Right atrium auricular region (tissue), 2 donors: ENCODE results near the gene IGSF21. TPM values are rescaled to one million over a fixed set of nuclear protein-coding genes. Genes with fewer than 3 reads are reported as not detected.

Experiments used
- DNase-seq: peaks from one replicate; pipeline ENCODE4 v3.0.0-alpha.2; 2019; ENCODE audit warnings: low spot score
- H3K27ac ChIP-seq, 2 donors: fragments of 200-600 bp; sonication (generic); 1 replicate in 1 of 2; 2 replicates in 1 of 2; pipeline ENCODE4 v1.5.1; 2016 to 2019
- H3K27me3 ChIP-seq, 2 donors: fragments of 200-600 bp; sonication (generic); one replicate each; pipeline versions ENCODE4 v1.5.1 to v1.6.0; 2017 to 2019
- H3K36me3 ChIP-seq: fragments of 200-600 bp; sonication (generic); one replicate; pipeline ENCODE4 v1.5.1; 2016
- H3K4me1 ChIP-seq, 2 donors: fragments of 200-600 bp; sonication (generic); one replicate each; pipeline versions ENCODE4 v1.5.1 to v1.6.0; 2017 to 2019
- H3K4me3 ChIP-seq, 2 donors: fragments of 200-600 bp; sonication (generic); 1 replicate in 1 of 2; 2 replicates in 1 of 2; pipeline ENCODE4 v1.5.1; 2017 to 2019; ENCODE audit warnings: mild to moderate bottlenecking in 1 of 2, moderate library complexity in 1 of 2
- H3K9me3 ChIP-seq, 2 donors: fragments of 200-600 bp; sonication (generic); one replicate each; pipeline ENCODE4 v1.5.1; 2019
- total RNA-seq, 2 donors: library from RNA; depleted of rRNA; stranded (reverse); fragments of >200 nt; gene quantifications; one replicate each; pipeline ENCODE4 v1.1.0, GENCODE V29; 2016
- TF ChIP-seq, protein P1 (sequence below), 2 donors: fragments of 200-600 bp; sonication (generic); IDR thresholded peaks; one replicate each; pipeline ENCODE4 v1.5.1; 2019; ENCODE audit warnings: antibody characterized with exemption in 2 of 2

IGSF21 gene
- total RNA-seq, 2 donors from 2014 or later: 1.8 to 6.0 TPM

DNA sequence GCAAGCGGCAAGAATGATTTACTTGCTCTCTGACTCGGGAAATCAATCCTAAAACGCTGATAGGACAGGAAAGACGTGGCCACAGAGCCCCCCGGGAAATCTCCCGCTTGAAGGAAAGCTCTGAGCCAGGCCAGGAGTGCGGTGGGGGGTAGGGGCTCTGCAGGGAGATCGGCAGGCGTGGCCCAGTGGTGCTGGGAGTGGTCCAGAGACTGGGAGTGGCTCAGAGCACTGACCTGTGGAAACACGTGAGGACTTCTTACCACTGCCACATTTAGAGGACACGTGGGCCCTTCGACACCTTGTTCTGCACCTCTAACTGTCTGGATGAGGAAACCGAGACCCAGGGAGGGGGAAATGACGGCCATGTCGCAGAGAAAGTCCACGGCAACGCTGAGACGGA is 243.1 kb downstream of the IGSF21 start:
- Histone ChIP-seq H3K4me3 (no peak overlapping the region), H3K4me1 (no peaks in the 10 kb centered on the region), H3K9me3 (no peaks in the 10 kb centered on the region), H3K36me3 (no peaks in the 10 kb centered on the region), H3K27ac (no peak overlapping the region), H3K27me3 (no peaks in the 10 kb centered on the region)
- no peak for DNase-seq
- TF ChIP-seq, protein P1, sequence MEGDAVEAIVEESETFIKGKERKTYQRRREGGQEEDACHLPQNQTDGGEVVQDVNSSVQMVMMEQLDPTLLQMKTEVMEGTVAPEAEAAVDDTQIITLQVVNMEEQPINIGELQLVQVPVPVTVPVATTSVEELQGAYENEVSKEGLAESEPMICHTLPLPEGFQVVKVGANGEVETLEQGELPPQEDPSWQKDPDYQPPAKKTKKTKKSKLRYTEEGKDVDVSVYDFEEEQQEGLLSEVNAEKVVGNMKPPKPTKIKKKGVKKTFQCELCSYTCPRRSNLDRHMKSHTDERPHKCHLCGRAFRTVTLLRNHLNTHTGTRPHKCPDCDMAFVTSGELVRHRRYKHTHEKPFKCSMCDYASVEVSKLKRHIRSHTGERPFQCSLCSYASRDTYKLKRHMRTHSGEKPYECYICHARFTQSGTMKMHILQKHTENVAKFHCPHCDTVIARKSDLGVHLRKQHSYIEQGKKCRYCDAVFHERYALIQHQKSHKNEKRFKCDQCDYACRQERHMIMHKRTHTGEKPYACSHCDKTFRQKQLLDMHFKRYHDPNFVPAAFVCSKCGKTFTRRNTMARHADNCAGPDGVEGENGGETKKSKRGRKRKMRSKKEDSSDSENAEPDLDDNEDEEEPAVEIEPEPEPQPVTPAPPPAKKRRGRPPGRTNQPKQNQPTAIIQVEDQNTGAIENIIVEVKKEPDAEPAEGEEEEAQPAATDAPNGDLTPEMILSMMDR (IDR thresholded peaks at IDR 0.05): no peak

GRCh38 chr1:18351735-18352134 is 244.1 kb downstream of the IGSF21 start:
- Histone ChIP-seq H3K27me3 (no peaks in the 10 kb centered on the region), H3K4me1 (no peaks in the 10 kb centered on the region), H3K9me3 (no peaks in the 10 kb centered on the region), H3K36me3 (no peaks in the 10 kb centered on the region), H3K4me3 (no peak overlapping the region), H3K27ac (no peak overlapping the region)
- TF ChIP-seq, protein P1 (IDR thresholded peaks at IDR 0.05): no peak
- DNase-seq: no peak

DNA sequence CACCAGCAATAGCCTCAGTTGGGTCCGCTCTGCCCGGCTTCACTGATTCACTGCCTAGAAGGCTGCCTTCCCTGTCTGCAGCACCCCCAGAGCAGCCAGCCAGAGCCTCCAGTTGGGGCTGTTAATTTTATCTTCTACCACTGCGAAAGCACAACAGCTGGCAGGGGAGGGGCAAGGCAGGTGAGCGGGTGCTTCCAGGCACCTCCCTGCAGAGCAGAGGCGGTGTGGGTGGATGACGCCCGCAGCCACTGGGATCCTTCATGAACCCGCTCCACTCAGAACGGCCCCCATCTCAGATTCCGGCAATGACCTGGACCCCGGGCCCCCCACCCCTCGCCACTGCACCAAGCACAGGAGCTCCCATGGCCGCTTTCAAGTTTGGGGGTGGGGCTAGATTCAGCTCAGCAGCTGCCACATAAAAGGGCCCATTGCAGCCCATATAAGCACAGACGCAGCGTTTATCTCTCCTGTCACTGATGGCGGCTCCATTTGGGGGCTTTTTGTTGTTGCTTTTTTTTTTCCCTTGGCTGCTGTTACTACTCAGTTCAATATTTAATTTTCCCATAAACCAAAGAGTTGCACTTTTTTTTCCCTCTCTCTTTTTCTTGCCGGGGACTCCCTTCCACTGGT is 245.2 kb downstream of the IGSF21 start:
- Histone ChIP-seq H3K36me3 (no peaks in the 10 kb centered on the region), H3K4me3 (no peak overlapping the region), H3K27ac (no peak overlapping the region), H3K27me3 (no peaks in the 10 kb centered on the region), H3K4me1 (no peaks in the 10 kb centered on the region), H3K9me3 (no peaks in the 10 kb centered on the region)
- TF ChIP-seq, protein P1 (IDR thresholded peaks at IDR 0.05): no peak
- DNase-seq: no peak

- H3K36me3 ChIP-seq: no peaks in the 10 kb centered on the region
- no peaks in the 10 kb centered on the region for H3K9me3 ChIP-seq
- no peak overlapping the region for H3K4me3 ChIP-seq
- no peak for DNase-seq
- H3K27me3 ChIP-seq: no peaks in the 10 kb centered on the region
- H3K4me1 ChIP-seq: no peaks in the 10 kb centered on the region
- TF ChIP-seq, protein P1 (IDR thresholded peaks at IDR 0.05): no peak
- no peak overlapping the region for H3K27ac ChIP-seq
Observed at GRCh38 chr1:18353528-18353927, 245.9 kb downstream of the IGSF21 start.

GRCh38 chr1:18353992-18354391 is 246.4 kb downstream of the IGSF21 start:
- H3K36me3 ChIP-seq: no peaks in the 10 kb centered on the region
- TF ChIP-seq, protein P1 (IDR thresholded peaks at IDR 0.05): no peak
- no peak for DNase-seq
- no peaks in the 10 kb centered on the region for H3K4me1 ChIP-seq
- H3K27me3 ChIP-seq: no peaks in the 10 kb centered on the region
- no peak overlapping the region for H3K4me3 ChIP-seq
- H3K27ac ChIP-seq: no peak overlapping the region
- no peaks in the 10 kb centered on the region for H3K9me3 ChIP-seq

DNA sequence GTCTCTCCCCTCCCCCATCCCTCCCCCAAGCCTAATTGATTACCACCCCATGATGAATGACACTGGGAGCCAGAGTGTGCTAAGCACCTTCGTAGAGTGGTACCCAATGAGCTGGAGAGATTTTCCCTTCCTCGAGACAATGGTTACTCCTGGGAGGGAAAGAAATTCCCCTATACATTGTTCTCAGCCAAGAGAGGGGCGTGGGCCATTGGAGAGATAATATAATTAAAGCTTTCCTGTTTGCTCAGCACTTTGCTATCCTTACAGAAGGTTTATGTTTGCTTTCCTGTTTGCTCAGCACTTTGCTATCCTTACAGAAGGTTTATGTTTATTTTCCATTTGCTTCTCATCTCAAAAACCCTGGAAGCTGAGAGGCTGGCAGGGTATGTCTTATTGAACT is 247.0 kb downstream of the IGSF21 start:
- Histone ChIP-seq H3K36me3 (no peaks in the 10 kb centered on the region), H3K9me3 (no peaks in the 10 kb centered on the region), H3K4me1 (no peaks in the 10 kb centered on the region), H3K27me3 (no peaks in the 10 kb centered on the region), H3K27ac (no peak overlapping the region), H3K4me3 (no peak overlapping the region)
- no peak for DNase-seq
- TF ChIP-seq, protein P1 (IDR thresholded peaks at IDR 0.05): no peak
